ENCODE results near the gene CD302.
"Not testable (repeated sequence)": the region's sequence is repeated elsewhere in the genome, so short reads cannot be mapped to it uniquely, and the experiment has no call there.

CD302 gene

DNA sequence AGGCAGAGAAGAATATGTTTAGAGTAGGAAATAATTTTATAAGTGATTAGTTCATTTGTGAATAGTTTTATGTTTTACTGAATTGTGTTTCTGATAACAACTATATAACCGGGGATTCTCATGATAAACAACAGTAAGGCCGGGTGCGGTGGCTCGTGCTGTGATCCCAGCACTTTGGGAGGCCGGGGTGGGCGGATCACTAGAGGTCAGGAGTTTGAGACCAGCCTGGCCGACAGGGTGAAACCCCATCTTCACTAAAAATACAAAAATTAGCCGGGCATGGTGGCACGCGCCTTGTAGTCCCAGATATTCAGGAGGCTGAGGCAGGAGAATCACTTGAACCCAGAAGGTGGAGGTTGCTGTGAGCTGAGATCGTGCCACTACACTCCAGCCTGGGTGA is 52.8 kb downstream of the CD302 start:
- not testable (repeated sequence) for DNase-seq

DNA sequence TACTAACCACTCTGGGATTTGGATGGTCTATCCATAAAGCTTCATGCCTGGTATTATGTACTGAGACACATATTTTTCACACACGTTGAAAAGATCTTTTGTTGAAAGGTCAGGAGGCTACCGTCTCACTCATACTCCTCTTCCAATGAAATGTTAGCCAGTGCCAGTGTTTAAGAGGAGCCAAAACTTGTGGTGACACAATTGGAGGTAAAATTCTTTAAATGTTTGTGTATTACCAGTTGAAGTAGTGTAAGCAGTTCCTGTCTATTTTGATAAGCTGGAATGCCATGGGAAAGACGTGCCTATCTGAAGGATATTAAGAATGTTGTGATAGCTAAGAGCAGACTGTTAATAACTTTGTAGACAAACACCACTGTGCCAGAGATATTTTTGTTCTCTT is 53.6 kb downstream of the CD302 start:
- no peak for DNase-seq

GRCh38 chr2:159742846-159743245 is 55.2 kb downstream of the CD302 start:
- no peak for DNase-seq

- DNase-seq, result no peak
Observed at GRCh38 chr2:159738509-159739390, 59.3 kb downstream of the CD302 start.

- DNase-seq, result no peak
Observed at GRCh38 chr2:159737917-159738296, 60.1 kb downstream of the CD302 start.

- no peak for DNase-seq
Observed at GRCh38 chr2:159737292-159737916, 60.6 kb downstream of the CD302 start.

DNA sequence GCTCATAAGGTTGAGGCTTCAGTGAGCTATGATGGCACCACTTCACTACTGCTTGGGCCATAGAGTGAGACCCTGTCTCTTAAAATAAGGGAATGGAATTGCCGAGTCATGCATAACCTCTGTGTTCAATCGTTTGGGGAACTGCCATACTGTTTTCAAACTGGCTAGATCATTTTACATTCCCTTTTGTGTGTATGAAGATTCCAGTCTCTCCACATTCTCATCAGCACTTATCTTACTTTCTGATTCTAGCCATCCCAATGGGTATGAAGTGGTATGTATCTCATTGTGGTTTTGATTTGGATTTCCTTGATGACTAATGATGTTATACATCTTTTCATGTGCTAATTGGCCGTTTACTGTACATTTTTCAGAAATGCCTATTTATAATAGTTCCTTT is 62.0 kb downstream of the CD302 start:
- no peak for DNase-seq

DNA sequence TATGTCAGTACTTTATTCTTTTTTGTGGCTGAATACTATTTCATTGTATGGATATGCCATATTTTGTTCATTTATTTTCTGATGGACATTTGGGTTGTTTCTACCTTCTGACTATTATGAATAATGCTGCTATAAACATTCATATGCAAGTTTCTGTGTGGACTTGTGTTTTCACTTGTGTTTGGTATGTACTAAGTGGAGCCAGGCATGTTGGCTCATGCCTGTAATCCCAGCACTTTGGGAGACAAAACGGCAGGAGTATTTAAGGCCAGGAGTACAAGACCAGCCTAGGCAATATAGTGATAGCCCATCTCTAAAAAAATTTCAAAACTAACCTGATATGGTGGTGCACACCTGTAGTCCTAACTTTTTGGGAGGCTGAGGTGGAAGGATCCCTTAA is 62.4 kb downstream of the CD302 start:
- no peak for DNase-seq

DNA sequence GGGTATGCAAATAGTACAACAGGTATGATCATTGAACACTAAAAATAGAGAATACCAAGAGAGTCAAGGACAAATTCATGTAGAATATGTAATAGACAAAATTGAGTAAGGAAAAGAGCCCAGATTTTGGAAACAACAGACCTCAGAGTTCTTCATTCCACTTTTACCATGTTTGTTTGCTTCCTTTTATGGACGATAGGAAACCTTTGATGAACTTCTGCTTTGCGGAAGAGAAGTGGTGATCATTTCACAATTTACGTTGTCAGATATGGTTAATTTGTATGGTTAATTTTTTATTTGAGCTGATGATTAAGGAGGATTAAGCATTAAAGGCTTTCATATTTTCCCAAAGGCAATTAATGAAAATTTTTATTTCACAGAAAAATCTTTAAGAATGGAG is 69.4 kb downstream of the CD302 start:
- DNase-seq, result no peak

GRCh38 chr2:159725713-159726112 is 72.3 kb downstream of the CD302 start:
- no peak for DNase-seq

GRCh38 chr2:159724795-159725572 is 73.0 kb downstream of the CD302 start:
- not testable (repeated sequence) for DNase-seq

DNA sequence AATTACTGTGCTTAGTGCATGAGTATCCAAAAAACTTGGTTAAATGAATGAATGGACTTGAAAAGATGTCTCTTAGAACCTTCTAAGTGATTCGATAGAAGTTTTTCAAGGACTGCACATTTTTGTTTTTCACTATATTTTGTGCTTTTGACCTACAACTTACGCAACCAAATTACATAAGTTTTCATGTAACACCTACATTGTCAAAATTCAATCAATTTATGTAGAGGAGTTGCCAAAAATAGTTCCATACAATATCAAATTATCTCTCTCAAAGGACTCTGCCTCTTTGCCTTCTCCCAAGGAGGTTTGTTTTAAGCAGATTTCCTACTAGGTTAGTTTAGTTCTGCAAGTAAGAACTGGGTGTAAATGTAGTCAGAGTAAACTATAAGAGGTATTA is 75.4 kb downstream of the CD302 start:
- DNase-seq, result no peak

GRCh38 chr2:159720676-159721075 is 77.3 kb downstream of the CD302 start:
- DNase-seq, result no peak
